ENCODE results near the gene STK10.

Gene STK10

GRCh38 chr5:172146748-172147092 is 41.3 kb downstream of the STK10 start:
- Histone ChIP-seq H3K4me2 (ENCODE audit: low read length) (no peak overlapping the region), H3F3A (ENCODE audit: insufficient read depth, low read length) (no peaks in the 10 kb centered on the region), H3K27ac (ENCODE audit: low read depth, low read length, poor library complexity, severe bottlenecking) (no peak overlapping the region), H3K4me3 (ENCODE audit: low read depth, low read length, poor library complexity, severe bottlenecking) (no peak overlapping the region), H3K9me2 (ENCODE audit: low read depth, low read length) (no peaks in the 10 kb centered on the region), H3K27me3 (ENCODE audit: insufficient read depth, low read length) (no peaks in the 10 kb centered on the region), H3K9ac (ENCODE audit: low read length) (no peak overlapping the region), H4K20me1 (ENCODE audit: insufficient read depth, low read length) (no peaks in the 10 kb centered on the region), H3K4me1 (ENCODE audit: insufficient read depth, low read length, severe bottlenecking) (peaks cover 49% of the 10 kb centered on the region), H3K79me2 (ENCODE audit: insufficient read depth, low read length) (no peaks in the 10 kb centered on the region), H3K36me3 (ENCODE audit: insufficient read depth, low read length) (peaks cover 16% of the 10 kb centered on the region; the same call in 1 of the 2 replicates), H2AFZ (ENCODE audit: low read length) (no peak overlapping the region), H3K9me3 (ENCODE audit: low read length) (no peaks in the 10 kb centered on the region)
- TF ChIP-seq EZH2 (IDR thresholded peaks at IDR 0.05; ENCODE audit: borderline replicate concordance, low read length) (no peak), CTCF (IDR thresholded peaks at IDR 0.05; ENCODE audit: low read length) (no peak)

GRCh38 chr5:172145870-172146747 is 41.9 kb downstream of the STK10 start:
- Histone ChIP-seq H3K79me2 (ENCODE audit: insufficient read depth, low read length) (no peaks in the 10 kb centered on the region), H2AFZ (ENCODE audit: low read length) (no peak overlapping the region), H3K27me3 (ENCODE audit: insufficient read depth, low read length) (no peaks in the 10 kb centered on the region), H3K4me3 (ENCODE audit: low read depth, low read length, poor library complexity, severe bottlenecking) (no peak overlapping the region), H3K36me3 (ENCODE audit: insufficient read depth, low read length) (peaks cover 13% of the 10 kb centered on the region; the same call in 1 of the 2 replicates), H3F3A (ENCODE audit: insufficient read depth, low read length) (no peaks in the 10 kb centered on the region), H3K4me1 (ENCODE audit: insufficient read depth, low read length, severe bottlenecking) (peaks cover 52% of the 10 kb centered on the region), H3K27ac (ENCODE audit: low read depth, low read length, poor library complexity, severe bottlenecking) (no peak overlapping the region), H4K20me1 (ENCODE audit: insufficient read depth, low read length) (no peaks in the 10 kb centered on the region), H3K9ac (ENCODE audit: low read length) (no peak overlapping the region), H3K9me2 (ENCODE audit: low read depth, low read length) (no peaks in the 10 kb centered on the region), H3K9me3 (ENCODE audit: low read length) (no peaks in the 10 kb centered on the region), H3K4me2 (ENCODE audit: low read length) (no peak overlapping the region)
- TF ChIP-seq CTCF (IDR thresholded peaks at IDR 0.05; ENCODE audit: low read length) (no peak), EZH2 (IDR thresholded peaks at IDR 0.05; ENCODE audit: borderline replicate concordance, low read length) (no peak)

GRCh38 chr5:172144931-172145869 is 42.8 kb downstream of the STK10 start:
- H3K9me2 ChIP-seq (ENCODE audit: low read depth, low read length): no peaks in the 10 kb centered on the region
- no peaks in the 10 kb centered on the region for H3F3A ChIP-seq (ENCODE audit: insufficient read depth, low read length)
- H3K9ac ChIP-seq (ENCODE audit: low read length): no peak overlapping the region; the same call in 1 of the 2 replicates
- H3K9me3 ChIP-seq (ENCODE audit: low read length): no peaks in the 10 kb centered on the region
- H3K4me2 ChIP-seq (ENCODE audit: low read length): peak overlapping the region; percentile 4; the same call in 1 of the 2 replicates
- H3K27ac ChIP-seq (ENCODE audit: low read depth, low read length, poor library complexity, severe bottlenecking): peak overlapping the region; percentile 89
- no peaks in the 10 kb centered on the region for H3K27me3 ChIP-seq (ENCODE audit: insufficient read depth, low read length)
- H3K4me1 ChIP-seq (ENCODE audit: insufficient read depth, low read length, severe bottlenecking): peaks cover 49% of the 10 kb centered on the region
- no peak overlapping the region for H3K4me3 ChIP-seq (ENCODE audit: low read depth, low read length, poor library complexity, severe bottlenecking)
- peaks cover 17% of the 10 kb centered on the region; the same call in 1 of the 2 replicates for H3K36me3 ChIP-seq (ENCODE audit: insufficient read depth, low read length)
- no peaks in the 10 kb centered on the region for H3K79me2 ChIP-seq (ENCODE audit: insufficient read depth, low read length)
- no peak overlapping the region for H2AFZ ChIP-seq (ENCODE audit: low read length)
- TF ChIP-seq CTCF (IDR thresholded peaks at IDR 0.05; ENCODE audit: low read length): no peak
- TF ChIP-seq EZH2 (IDR thresholded peaks at IDR 0.05; ENCODE audit: borderline replicate concordance, low read length): no peak
- H4K20me1 ChIP-seq (ENCODE audit: insufficient read depth, low read length): no peaks in the 10 kb centered on the region
